AG04449 (cell line): ENCODE measurements around the gene CCDC154.
"Not testable (repeated sequence)": the region's sequence is repeated elsewhere in the genome, so short reads cannot be mapped to it uniquely, and the experiment has no call there.

Experiments used
- CTCF ChIA-PET: fragments of 350-600 bp; formaldehyde crosslinking; extraction: SDS; loops from one replicate; lab custom pipeline; 2021; ENCODE audit warnings: antibody characterized with exemption; lab: Yijun Ruan, JAX
- POLR2A ChIA-PET: fragments of 400-600, 350-600 bp; formaldehyde crosslinking; extraction: SDS; loops from one replicate; lab custom pipeline; 2020; ENCODE audit warnings: antibody characterized with exemption, inconsistent platforms; lab: Yijun Ruan, JAX
- DNase-seq: peaks from one replicate; pipeline ENCODE4 v3.0.0-alpha.2; 2010; ENCODE audit warnings: low read depth, low spot score
- H3K4me3 ChIP-seq: 2 replicates; pipeline ENCODE4 v1.5.1; 2011; ENCODE audit warnings: low read depth, mild to moderate bottlenecking, control low read depth, low read length
- TF ChIP-seq, protein P1 (sequence below): IDR thresholded peaks from one replicate; pipeline ENCODE4 v1.5.1; 2011; ENCODE audit warnings: mild to moderate bottlenecking, moderate library complexity, low read length, control low read depth, inconsistent platforms; ENCODE audit not compliant: insufficient read depth; ENCODE audit errors: missing control alignments

The CCDC154 gene

GRCh38 chr16:1441391-1441829, 2.9 kb downstream of the CCDC154 start:
- ChIA-PET POLR2A (no interaction called here), CTCF (no interaction called here)
- no peak overlapping the region for H3K4me3 ChIP-seq
- TF ChIP-seq, protein P1, sequence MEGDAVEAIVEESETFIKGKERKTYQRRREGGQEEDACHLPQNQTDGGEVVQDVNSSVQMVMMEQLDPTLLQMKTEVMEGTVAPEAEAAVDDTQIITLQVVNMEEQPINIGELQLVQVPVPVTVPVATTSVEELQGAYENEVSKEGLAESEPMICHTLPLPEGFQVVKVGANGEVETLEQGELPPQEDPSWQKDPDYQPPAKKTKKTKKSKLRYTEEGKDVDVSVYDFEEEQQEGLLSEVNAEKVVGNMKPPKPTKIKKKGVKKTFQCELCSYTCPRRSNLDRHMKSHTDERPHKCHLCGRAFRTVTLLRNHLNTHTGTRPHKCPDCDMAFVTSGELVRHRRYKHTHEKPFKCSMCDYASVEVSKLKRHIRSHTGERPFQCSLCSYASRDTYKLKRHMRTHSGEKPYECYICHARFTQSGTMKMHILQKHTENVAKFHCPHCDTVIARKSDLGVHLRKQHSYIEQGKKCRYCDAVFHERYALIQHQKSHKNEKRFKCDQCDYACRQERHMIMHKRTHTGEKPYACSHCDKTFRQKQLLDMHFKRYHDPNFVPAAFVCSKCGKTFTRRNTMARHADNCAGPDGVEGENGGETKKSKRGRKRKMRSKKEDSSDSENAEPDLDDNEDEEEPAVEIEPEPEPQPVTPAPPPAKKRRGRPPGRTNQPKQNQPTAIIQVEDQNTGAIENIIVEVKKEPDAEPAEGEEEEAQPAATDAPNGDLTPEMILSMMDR = no peak
- DNase-seq = no peak

GRCh38 chr16:1439699-1440074, 4.7 kb downstream of the CCDC154 start:
- H3K4me3 ChIP-seq, CTCF ChIA-PET, DNase-seq, POLR2A ChIA-PET: not testable (repeated sequence)

DNA sequence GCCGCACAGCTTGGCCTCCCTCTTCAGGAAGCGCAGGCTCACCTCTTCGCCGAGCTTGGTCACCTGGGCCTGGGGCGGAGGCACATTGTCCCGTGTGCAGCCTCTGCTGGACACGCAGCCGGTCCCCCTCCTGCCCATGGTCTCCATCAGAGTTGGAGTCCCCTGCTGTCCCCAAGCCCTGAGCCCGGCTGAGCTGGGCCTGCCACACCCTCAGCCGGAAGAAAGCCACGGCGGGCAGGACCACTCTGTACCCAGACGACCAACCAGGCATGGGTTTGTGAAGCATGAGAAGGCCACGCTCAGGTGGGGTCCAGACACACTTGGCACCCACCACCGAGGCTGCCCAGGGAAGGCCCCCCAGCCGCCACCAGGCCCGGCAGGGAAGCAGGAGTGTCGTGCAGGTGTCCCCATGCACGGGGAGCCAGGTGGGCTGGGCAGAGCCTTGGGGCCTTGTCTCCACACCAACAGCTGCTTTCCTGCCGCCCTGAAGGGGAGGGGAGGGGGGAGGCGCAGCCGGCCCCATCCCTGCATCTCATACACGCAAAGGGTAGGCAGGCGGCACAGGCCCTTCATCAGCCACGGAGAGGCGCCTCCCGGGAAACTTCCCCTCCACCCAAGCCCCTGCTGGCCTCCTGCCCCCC, 5.2 kb downstream of the CCDC154 start:
- TF ChIP-seq, protein P1 = no peak

DNA sequence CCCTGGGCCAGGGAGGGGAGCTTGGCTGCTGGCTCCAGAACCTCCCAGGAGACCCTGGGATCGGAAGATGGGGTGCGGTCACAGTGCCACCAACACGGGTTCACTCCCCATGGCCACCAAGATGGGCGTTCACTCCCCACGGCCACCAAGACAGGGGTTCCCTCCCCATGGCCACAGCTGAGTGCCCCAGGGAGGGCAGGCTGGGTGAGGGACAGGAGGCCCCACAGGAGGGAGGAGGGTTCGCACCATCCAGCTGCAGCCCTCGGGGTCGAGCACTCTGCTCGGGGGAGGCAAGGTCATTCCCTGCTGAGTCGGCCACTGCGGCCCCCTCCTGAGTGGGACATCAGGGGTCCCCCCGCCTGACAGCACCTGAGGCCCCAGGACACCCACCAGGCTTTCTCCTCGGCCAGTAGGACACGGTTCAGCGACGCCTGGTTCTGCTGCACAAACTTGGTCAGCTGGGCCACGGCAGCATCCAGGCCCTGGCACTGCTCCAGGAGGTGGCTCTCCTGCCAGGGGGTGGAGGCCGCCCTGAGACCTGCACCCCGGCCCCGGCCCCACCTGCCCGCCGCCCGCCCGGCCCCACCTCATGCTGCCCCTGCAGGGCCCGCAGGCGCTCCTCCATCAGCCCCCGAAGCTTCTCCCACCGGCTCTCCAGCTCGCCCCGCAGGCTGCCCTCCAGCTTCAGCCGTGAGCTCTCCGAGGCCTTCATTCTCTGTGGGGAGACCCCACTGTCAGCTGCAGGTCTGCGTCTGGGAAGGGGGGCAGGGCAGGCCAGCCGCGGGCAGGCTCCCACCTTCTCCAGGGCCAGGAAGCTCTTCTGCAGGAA, 5.9 kb downstream of the CCDC154 start:
- CTCF ChIA-PET = interaction anchor here (1.8 kb wide), 1 partner anchor 10 kb away, joined by 5 read pairs; no protein-coding TSS in a partner anchor
- no peak overlapping the region for H3K4me3 ChIP-seq
- TF ChIP-seq, protein P1 = no peak
- POLR2A ChIA-PET = interaction anchor here (1.3 kb wide), 1 partner anchor 18 kb away, joined by 5 read pairs; the partner anchor contains the start of gene UQCC4
- no peak for DNase-seq

More for the DNA sequence above, 5.2 kb downstream of the CCDC154 start:
- ChIA-PET POLR2A (interaction anchor here (1.3 kb wide), 1 partner anchor 18 kb away, joined by 5 read pairs; the partner anchor contains the start of gene UQCC4), CTCF (interaction anchor here (1.8 kb wide), 1 partner anchor 11 kb away, joined by 5 read pairs; no protein-coding TSS in a partner anchor)
- DNase-seq = no peak
- no peak overlapping the region for H3K4me3 ChIP-seq

- H3K4me3 ChIP-seq = no peak overlapping the region
- ChIA-PET POLR2A (interaction anchor here (1.3 kb wide), 1 partner anchor 17 kb away, joined by 5 read pairs; the partner anchor contains the start of gene UQCC4), CTCF (interaction anchor here (1.8 kb wide), 1 partner anchor 9 kb away, joined by 5 read pairs; no protein-coding TSS in a partner anchor)
- TF ChIP-seq, protein P1 = no peak
- no peak for DNase-seq
Measured at GRCh38 chr16:1437606-1438005, 6.8 kb downstream of the CCDC154 start.

DNA sequence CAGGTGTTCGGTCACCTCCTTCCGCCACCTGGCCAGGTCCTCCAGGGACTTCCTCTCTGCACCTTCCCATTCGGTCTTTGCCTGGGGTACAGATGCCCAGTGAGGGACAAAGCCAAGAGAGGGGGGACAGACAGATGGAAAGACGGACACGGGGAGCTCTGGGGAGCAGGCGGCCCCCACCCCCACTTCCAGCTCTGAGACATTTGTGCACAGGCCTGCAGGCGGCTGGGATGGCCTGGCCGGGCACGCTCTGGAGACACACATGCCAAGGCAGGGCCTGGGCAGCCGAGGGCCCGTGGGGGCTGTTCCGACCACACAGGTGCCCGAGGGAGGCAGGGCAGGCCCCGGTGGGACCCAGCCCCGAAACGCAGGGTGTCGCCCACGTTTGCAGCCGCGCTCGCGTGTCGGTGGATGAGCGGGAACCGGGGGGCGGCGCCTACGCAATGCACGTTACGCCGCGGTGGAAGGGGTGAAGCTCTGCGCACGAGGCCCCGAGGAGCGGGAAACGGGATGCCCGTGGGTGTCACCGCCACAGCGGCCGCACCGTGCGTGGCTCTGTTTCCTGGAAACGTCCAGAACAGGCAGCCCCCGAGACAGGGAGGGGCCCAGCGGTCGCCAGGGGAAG, 7.5 kb downstream of the CCDC154 start:
- no peak for DNase-seq
- H3K4me3 ChIP-seq = no peak overlapping the region
- TF ChIP-seq, protein P1 = no peak
- CTCF ChIA-PET = no interaction called here
- POLR2A ChIA-PET = no interaction called here
